HG03135 (cell line): ENCODE measurements around the gene PIK3R4.

Source experiments
- ATAC-seq: cut with Tn5 transposase; IDR thresholded peaks from one replicate; pipeline ENCODE4 v1.9.1; 2021; ENCODE audit warnings: mild to moderate bottlenecking, moderate library complexity; ENCODE audit not compliant: unreplicated experiment

PIK3R4 gene

DNA sequence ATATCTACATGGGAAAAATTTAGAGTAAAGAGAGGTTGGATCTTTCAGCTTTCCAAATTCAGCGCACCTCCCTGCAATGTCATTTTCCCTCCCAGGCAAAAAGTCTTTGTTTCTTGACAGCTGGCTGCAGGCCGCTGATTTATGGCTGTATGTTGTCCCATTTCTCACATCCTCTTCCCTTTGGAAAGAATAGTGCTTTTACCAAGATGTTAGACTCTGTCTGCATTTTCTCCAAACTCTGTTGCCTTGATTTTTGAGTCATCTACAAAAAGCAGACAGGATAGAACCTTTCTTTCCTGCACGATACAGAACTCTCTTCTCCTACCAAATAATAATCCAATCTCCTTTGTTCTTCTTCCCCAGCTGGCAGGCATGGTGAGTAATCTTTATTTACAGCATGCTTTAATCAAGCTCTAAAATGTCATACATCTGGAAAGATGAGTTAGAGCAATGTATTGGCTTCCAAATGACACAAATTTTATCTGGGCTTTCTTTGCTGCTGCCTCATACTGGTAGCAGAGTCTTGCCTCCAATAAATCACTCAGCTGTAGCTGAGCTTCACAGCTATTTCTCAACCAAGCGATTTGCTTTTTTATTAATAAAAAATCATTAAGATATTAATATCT lies 101.9 kb downstream of the PIK3R4 start:
- ATAC-seq, result no peak

DNA sequence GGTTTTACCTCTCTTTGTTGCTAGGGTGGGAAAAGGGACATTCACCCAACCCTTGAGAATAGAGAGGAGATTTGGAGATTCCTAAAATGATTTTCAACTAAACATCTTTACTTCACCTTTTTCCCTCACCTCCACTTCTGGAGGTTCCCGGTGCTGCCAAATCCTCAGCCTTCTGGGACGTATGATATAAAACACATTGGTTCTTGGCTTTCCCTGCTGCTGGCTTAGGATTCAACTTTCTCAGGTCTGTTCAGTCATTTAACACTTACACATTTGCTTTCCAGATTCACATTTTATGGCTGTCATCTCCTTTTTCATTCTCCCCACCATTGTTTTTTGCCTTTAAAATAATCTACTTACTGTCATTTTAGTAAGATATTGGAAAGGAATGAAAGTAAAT lies 106.6 kb downstream of the PIK3R4 start:
- no peak for ATAC-seq

DNA sequence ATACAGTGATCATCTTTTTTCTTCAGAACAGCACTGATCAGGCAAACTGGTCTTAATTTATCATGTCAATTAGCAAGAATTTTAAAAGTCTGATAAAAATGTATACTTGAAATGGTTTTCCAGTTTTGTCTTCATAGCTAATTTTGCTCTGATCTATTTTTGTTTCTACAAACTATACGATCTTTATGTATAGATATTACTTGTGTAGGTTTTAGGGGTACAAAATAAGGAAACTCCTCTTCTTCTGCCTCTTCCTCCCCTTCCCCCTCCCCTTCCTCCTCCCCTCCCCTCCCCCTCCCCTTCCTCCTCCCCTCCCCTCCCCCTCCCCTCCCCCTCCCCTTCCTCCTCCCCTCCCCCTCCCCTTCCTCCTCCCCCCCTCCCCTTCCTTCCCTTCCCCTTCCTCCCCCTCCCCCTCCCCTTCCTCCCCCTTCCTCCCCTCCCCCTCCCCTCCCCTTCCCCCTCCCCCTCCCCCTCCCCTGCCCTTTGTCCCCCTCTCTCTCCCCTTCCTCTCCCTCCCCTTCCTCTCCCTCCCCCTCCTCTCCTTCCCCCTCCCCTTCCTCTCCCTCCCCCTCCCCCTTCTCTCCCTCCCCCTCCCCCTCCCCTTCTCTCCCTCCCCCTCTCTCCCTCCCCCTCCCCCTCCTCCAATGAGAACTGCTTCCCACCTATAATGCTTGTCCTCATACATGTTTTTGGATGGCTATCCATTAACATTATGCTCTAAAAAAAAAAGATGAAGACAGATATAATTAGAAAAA lies 110.0 kb downstream of the PIK3R4 start:
- no peak for ATAC-seq

DNA sequence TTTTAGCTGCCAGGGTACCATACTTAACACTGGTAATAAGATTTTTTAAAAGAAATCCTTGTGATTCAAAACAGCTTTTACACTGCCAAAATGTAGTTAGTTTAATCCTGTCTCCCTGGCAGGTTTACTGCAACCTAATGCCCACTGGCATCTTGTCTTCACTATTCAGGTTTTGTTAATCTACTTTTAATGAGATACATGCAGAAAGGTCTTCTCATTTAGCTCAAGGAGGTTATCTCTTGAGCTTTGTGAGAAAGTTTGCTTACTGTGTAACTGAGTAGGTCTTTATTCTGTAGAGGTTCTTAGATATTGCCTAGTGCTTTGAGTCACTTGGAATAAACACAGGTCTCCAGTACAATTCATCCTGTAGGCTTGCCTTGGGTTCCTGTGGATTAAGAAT lies 110.7 kb downstream of the PIK3R4 start:
- ATAC-seq, result no peak

DNA sequence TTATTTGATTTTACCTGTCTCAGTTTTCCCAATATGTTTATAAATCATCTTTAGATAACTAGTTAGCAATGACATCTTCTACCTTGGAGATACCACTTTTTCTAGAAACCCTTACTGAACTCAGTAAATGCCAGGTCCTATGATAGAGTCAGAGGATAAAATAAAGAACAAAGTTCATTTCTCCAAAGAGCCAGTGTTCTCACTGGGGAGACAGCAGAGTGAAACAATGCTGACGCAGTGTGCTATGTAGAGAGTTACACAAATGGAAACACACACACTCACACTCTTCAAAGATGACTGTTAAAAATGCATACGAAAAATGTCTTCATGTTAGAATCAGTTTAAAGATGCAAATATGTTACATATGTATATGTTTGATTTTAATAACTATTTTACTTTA lies 111.3 kb downstream of the PIK3R4 start:
- ATAC-seq, result no peak
